ENCODE results near the gene BTG1. TPM values are rescaled to one million over a fixed set of nuclear protein-coding genes. Genes with fewer than 3 reads are reported as not detected.
A peak's percentile ranks its signal among the peaks of the same experiment; 100 is the strongest.

The BTG1 gene
- total and polyA plus RNA-seq, 4 donors, result 13.7 to 107 (median 28.9) TPM

GRCh38 chr12:92129609-92130008, 16.0 kb downstream of the BTG1 start:
- over 99% methylated on average over 2 of the region's 2 CpGs for WGBS

GRCh38 chr12:92128612-92129011, 17.0 kb downstream of the BTG1 start:
- TF ChIP-seq YY1 (IDR thresholded peaks at IDR 0.05) (peak; percentile 33), RAD21 (IDR thresholded peaks at IDR 0.05) (no peak)
- WGBS, result 60% methylated on average over 1 of the region's 1 CpG
- peaks cover under 1 to 24% (median 14%) of the 10 kb centered on the region in 4 donors for H3K4me1 ChIP-seq (ENCODE audit: control insufficient read depth in 4 of 4, insufficient read depth in 4 of 4, low read length in 3 of 4)

More at GRCh38 chr12:92129609-92130008, 16.0 kb downstream of the BTG1 start:
- Histone ChIP-seq H3K9ac (ENCODE audit: low read depth in 1 of 2, low read length in 2 of 2) (no peak overlapping the region), H3K27ac (ENCODE audit: low read depth in 1 of 2, low read length in 2 of 2) (no peak overlapping the region), H3K4me3 (ENCODE audit: low read depth in 1 of 3, low read length in 3 of 3) (no peak overlapping the region), H3K4me1 (ENCODE audit: control insufficient read depth in 4 of 4, insufficient read depth in 4 of 4, low read length in 3 of 4) (peaks cover 7 to 30% (median 23%) of the 10 kb centered on the region in 4 donors), H3K9me3 (ENCODE audit: control insufficient read depth in 4 of 4, low read length in 3 of 4) (no peaks in the 10 kb centered on the region), H3K27me3 (ENCODE audit: control insufficient read depth in 4 of 4, insufficient read depth in 4 of 4, low read length in 3 of 4) (no peaks in the 10 kb centered on the region), H3K36me3 (ENCODE audit: control insufficient read depth in 4 of 4, insufficient read depth in 3 of 4, low read depth in 1 of 4, low read length in 3 of 4) (no peaks in the 10 kb centered on the region)
- DNase-seq (ENCODE audit: low spot score), result no peak
- TF ChIP-seq FOXA1 (IDR thresholded peaks at IDR 0.05) (no peak), RXRA (IDR thresholded peaks at IDR 0.05) (no peak), ATF3 (IDR thresholded peaks at IDR 0.05) (no peak), HNF4A (conservative IDR thresholded peaks at IDR 0.05) (no peak), ZBTB33 (IDR thresholded peaks at IDR 0.05) (no peak), RAD21 (IDR thresholded peaks at IDR 0.05) (no peak), SP1 (IDR thresholded peaks at IDR 0.05) (no peak), NR2F2 (IDR thresholded peaks at IDR 0.05) (no peak), JUND (IDR thresholded peaks at IDR 0.05) (no peak), MAX (IDR thresholded peaks at IDR 0.05) (no peak), GABPA (IDR thresholded peaks at IDR 0.05 in 1 of 2, conservative IDR thresholded peaks at IDR 0.05 in 1 of 2) (no peak), TAF1 (conservative IDR thresholded peaks at IDR 0.05) (no peak), FOXA2 (IDR thresholded peaks at IDR 0.05) (no peak)

GRCh38 chr12:92124689-92125029, 21.0 kb downstream of the BTG1 start:
- H3K27ac ChIP-seq (ENCODE audit: low read depth in 1 of 2, low read length in 2 of 2), result no peak overlapping the region
- no peak for DNase-seq (ENCODE audit: low spot score)
- peaks cover 0 to 9% (median 4%) of the 10 kb centered on the region in 4 donors for H3K9me3 ChIP-seq (ENCODE audit: control insufficient read depth in 4 of 4, low read length in 3 of 4)
- H3K36me3 ChIP-seq (ENCODE audit: control insufficient read depth in 4 of 4, insufficient read depth in 3 of 4, low read depth in 1 of 4, low read length in 3 of 4), result peaks cover 0 to 2% (median 0%) of the 10 kb centered on the region in 4 donors
- H3K4me3 ChIP-seq (ENCODE audit: low read depth in 1 of 3, low read length in 3 of 3), result no peak overlapping the region
- no peak overlapping the region for H3K9ac ChIP-seq (ENCODE audit: low read depth in 1 of 2, low read length in 2 of 2)
- H3K27me3 ChIP-seq (ENCODE audit: control insufficient read depth in 4 of 4, insufficient read depth in 4 of 4, low read length in 3 of 4), result no peaks in the 10 kb centered on the region
- WGBS, result 75% methylated on average over 6 of the region's 6 CpGs
- H3K4me1 ChIP-seq (ENCODE audit: control insufficient read depth in 4 of 4, insufficient read depth in 4 of 4, low read length in 3 of 4), result no peaks in the 10 kb centered on the region
- no peak for TF ChIP-seq GABPA (IDR thresholded peaks at IDR 0.05 in 1 of 2, conservative IDR thresholded peaks at IDR 0.05 in 1 of 2)
- TF ChIP-seq SP1 (IDR thresholded peaks at IDR 0.05), result no peak
- no peak for TF ChIP-seq CTCF (IDR thresholded peaks at IDR 0.05; ENCODE audit: low read depth, low read length, missing input control)
- no peak for TF ChIP-seq JUND (IDR thresholded peaks at IDR 0.05)
- no peak for TF ChIP-seq REST (IDR thresholded peaks at IDR 0.05)
- no peak for TF ChIP-seq ZBTB33 (IDR thresholded peaks at IDR 0.05)
- no peak for TF ChIP-seq NR2F2 (IDR thresholded peaks at IDR 0.05)
- TF ChIP-seq RAD21 (IDR thresholded peaks at IDR 0.05), result no peak
- TF ChIP-seq HNF4G (IDR thresholded peaks at IDR 0.05), result no peak
- TF ChIP-seq EGR1 (IDR thresholded peaks at IDR 0.05; ENCODE audit: low read depth in 2 of 2), result no peak
- no peak for TF ChIP-seq FOXA1 (IDR thresholded peaks at IDR 0.05)
- no peak for TF ChIP-seq TAF1 (conservative IDR thresholded peaks at IDR 0.05)
- no peak for TF ChIP-seq MAX (IDR thresholded peaks at IDR 0.05)
- no peak for TF ChIP-seq FOXA2 (IDR thresholded peaks at IDR 0.05)
- no peak for TF ChIP-seq HNF4A (conservative IDR thresholded peaks at IDR 0.05)

More at GRCh38 chr12:92128612-92129011, 17.0 kb downstream of the BTG1 start:
- Histone ChIP-seq H3K4me3 (ENCODE audit: low read depth in 1 of 3, low read length in 3 of 3) (no peak overlapping the region), H3K9me3 (ENCODE audit: control insufficient read depth in 4 of 4, low read length in 3 of 4) (no peaks in the 10 kb centered on the region), H3K9ac (ENCODE audit: low read depth in 1 of 2, low read length in 2 of 2) (no peak overlapping the region), H3K27ac (ENCODE audit: low read depth in 1 of 2, low read length in 2 of 2) (no peak overlapping the region), H3K36me3 (ENCODE audit: control insufficient read depth in 4 of 4, insufficient read depth in 3 of 4, low read depth in 1 of 4, low read length in 3 of 4) (no peaks in the 10 kb centered on the region), H3K27me3 (ENCODE audit: control insufficient read depth in 4 of 4, insufficient read depth in 4 of 4, low read length in 3 of 4) (no peaks in the 10 kb centered on the region)
- DNase-seq (ENCODE audit: low spot score), result no peak

All from liver (tissue), 9 donors.